Effector memory CD4-positive, alpha-beta T cell (primary cell): ENCODE data around the gene COL23A1.

Experiments used
- DNase-seq, 3 donors: peaks; one replicate each; pipeline ENCODE4 v3.0.0-alpha.2; 2020
- H3K27ac ChIP-seq: 2 replicates; pipeline ENCODE4 v1.7.0; 2013; ENCODE audit warnings: mild to moderate bottlenecking, low read length, moderate library complexity; ENCODE audit not compliant: insufficient read depth, poor library complexity, severe bottlenecking
- H3K27me3 ChIP-seq: replicated peaks from 2 replicates; pipeline ENCODE4 v1.7.0; 2013; ENCODE audit warnings: mild to moderate bottlenecking, low read length; ENCODE audit not compliant: insufficient read depth, control insufficient read depth, poor library complexity, severe bottlenecking
- H3K36me3 ChIP-seq: 2 replicates; pipeline ENCODE4 v1.7.0; 2013; ENCODE audit warnings: mild to moderate bottlenecking, low read length, moderate library complexity; ENCODE audit not compliant: control insufficient read depth, insufficient read depth
- H3K4me1 ChIP-seq: 2 replicates; pipeline ENCODE4 v1.7.0; 2013; ENCODE audit warnings: low read length, mild to moderate bottlenecking; ENCODE audit not compliant: control insufficient read depth, insufficient read depth, poor library complexity, severe bottlenecking
- H3K4me3 ChIP-seq: 2 replicates; pipeline ENCODE4 v1.7.0; 2013; ENCODE audit warnings: low read length, low read depth, mild to moderate bottlenecking; ENCODE audit not compliant: insufficient read depth, poor library complexity, severe bottlenecking
- H3K9me3 ChIP-seq: 2 replicates; pipeline ENCODE4 v1.7.0; 2013; ENCODE audit warnings: mild to moderate bottlenecking, low read length, moderate library complexity; ENCODE audit not compliant: control insufficient read depth

Gene COL23A1

DNA sequence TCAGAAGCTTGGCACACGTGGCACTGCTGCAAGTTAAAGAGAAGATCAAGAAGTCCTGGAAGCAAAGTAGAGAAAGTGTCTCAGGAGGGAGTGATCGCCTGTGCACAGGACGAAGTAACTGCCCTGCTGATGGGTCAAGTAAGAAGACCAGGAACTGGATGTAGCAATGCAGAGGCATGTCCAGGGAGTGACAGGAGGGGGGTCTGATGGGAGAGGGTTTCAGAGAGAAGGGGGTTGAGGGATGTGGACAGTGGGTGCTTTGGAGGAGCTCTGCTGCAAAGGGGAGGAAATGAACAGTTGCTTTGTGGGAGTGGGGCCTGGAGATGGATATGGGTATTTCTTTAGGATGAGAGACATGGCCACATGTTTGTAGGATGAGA, 297.4 kb downstream of the COL23A1 start:
- no peaks in the 10 kb centered on the region for H3K36me3 ChIP-seq
- no peak overlapping the region for H3K4me3 ChIP-seq
- H3K4me1 ChIP-seq, result no peaks in the 10 kb centered on the region
- no peak overlapping the region for H3K27ac ChIP-seq
- H3K27me3 ChIP-seq, result no peaks in the 10 kb centered on the region
- H3K9me3 ChIP-seq, result no peaks in the 10 kb centered on the region
- no peak for DNase-seq

DNA sequence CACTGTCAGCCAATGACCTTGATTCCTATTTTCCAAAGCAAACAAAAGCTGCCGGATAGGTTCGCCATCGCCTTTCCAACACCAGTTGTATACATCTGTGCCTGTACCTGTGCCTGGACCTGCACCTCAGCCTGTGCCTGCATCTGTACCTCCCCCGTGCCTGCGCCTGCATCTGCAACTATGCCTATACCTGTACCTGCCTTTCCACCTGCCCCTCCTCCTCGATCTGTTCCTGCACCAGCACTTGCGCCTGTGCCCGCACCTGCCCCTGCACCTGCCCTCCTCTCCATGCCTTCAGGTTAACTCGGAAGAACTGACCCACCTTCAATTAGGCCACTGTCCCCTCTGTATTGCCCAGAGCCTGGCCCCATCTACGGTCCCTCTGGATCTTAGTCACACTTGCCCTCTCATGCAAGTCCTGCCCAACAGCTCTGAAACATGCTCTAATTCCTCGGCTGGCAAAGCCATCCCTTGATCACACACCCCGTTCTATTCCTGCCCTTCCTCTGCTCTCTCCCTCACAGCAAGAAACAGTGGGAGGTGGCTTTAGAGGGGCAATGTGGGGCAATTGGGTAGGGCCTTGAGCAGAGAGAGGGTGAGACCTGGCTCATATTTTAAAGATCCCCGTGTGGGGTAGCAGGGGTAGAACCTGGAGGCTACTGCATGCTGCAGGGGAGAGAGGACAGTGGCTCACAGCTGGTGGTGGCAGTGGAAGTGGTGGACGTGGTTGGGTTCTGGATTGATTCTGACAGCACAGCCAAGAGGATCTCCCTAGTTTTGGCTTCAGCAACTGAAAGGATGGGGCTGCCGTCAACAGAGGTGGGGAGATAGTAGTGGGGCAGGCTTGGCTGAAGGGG, 298.0 kb downstream of the COL23A1 start:
- Histone ChIP-seq H3K9me3 (no peaks in the 10 kb centered on the region), H3K36me3 (no peaks in the 10 kb centered on the region), H3K4me1 (no peaks in the 10 kb centered on the region), H3K27me3 (no peaks in the 10 kb centered on the region), H3K27ac (no peak overlapping the region), H3K4me3 (no peak overlapping the region)
- no peak for DNase-seq

DNA sequence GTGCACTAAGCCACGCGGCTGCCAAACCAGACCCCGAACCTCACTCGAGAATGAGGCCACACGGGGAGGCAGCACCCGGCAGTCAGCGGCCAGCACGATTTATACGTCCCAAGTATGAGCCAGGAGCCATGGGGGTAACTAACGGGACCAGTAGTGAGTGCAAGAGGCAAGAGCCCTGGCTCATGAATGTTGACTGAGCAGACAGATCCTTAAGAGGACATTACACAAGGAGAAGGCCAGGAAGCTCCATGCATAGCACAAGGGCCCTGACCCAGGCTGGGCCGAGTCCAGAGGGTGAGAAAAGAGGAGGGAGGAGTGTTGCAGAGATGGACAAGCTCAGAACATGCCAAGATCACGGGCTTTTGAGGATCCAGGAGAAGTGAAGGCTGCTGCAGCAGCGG, 299.0 kb downstream of the COL23A1 start:
- H3K4me1 ChIP-seq, result no peaks in the 10 kb centered on the region
- H3K4me3 ChIP-seq, result no peak overlapping the region

DNA sequence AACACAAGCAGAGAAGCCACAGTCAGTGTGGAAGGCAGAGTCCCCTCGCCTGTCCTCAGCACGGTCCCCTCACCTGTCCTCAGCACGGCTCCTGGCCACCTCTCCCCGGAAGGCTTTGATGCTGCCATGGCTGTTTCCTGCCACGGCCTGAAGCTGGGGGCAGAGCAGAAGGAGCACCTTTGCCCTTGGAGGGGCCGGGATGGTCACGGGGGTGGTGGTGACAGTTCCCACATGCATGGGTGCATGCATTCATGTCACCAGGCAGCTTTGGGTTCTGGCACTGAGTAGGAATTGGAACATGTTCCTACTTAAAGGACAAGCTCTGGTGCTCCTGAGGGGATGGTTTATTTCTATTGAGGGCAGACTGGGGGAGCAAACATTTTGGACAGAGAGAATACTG, 299.8 kb downstream of the COL23A1 start:
- DNase-seq, result no peak
- no peaks in the 10 kb centered on the region for H3K36me3 ChIP-seq
- H3K4me3 ChIP-seq, result no peak overlapping the region
- no peaks in the 10 kb centered on the region for H3K4me1 ChIP-seq
- no peaks in the 10 kb centered on the region for H3K27me3 ChIP-seq
- no peak overlapping the region for H3K27ac ChIP-seq
- H3K9me3 ChIP-seq, result no peaks in the 10 kb centered on the region

More for the DNA sequence above, 299.0 kb downstream of the COL23A1 start:
- Histone ChIP-seq H3K9me3 (no peaks in the 10 kb centered on the region), H3K36me3 (no peaks in the 10 kb centered on the region), H3K27ac (no peak overlapping the region), H3K27me3 (no peaks in the 10 kb centered on the region)
- DNase-seq, result no peak

DNA sequence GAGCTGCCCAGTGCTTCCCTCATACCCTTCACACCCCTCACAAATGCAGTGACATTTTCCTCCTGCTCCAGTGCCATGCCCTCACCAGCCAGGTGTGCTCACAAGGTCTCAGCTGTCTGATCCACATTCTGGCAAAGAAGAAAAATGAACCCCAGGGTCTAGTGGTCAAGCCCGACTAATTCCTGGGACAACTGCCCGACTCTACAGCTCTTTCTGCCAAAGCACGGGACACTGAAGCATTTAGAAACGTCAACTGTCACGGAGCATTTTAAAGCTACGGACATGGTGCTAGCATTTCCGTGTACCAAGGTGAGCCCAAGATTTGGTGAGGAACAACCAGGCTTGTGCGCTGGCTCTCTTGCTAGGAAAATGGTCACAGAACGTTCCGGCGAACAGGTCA, 300.8 kb downstream of the COL23A1 start:
- Histone ChIP-seq H3K9me3 (no peaks in the 10 kb centered on the region), H3K4me3 (no peak overlapping the region), H3K27me3 (no peaks in the 10 kb centered on the region), H3K36me3 (no peaks in the 10 kb centered on the region), H3K27ac (no peak overlapping the region), H3K4me1 (no peaks in the 10 kb centered on the region)
- DNase-seq, result no peak

DNA sequence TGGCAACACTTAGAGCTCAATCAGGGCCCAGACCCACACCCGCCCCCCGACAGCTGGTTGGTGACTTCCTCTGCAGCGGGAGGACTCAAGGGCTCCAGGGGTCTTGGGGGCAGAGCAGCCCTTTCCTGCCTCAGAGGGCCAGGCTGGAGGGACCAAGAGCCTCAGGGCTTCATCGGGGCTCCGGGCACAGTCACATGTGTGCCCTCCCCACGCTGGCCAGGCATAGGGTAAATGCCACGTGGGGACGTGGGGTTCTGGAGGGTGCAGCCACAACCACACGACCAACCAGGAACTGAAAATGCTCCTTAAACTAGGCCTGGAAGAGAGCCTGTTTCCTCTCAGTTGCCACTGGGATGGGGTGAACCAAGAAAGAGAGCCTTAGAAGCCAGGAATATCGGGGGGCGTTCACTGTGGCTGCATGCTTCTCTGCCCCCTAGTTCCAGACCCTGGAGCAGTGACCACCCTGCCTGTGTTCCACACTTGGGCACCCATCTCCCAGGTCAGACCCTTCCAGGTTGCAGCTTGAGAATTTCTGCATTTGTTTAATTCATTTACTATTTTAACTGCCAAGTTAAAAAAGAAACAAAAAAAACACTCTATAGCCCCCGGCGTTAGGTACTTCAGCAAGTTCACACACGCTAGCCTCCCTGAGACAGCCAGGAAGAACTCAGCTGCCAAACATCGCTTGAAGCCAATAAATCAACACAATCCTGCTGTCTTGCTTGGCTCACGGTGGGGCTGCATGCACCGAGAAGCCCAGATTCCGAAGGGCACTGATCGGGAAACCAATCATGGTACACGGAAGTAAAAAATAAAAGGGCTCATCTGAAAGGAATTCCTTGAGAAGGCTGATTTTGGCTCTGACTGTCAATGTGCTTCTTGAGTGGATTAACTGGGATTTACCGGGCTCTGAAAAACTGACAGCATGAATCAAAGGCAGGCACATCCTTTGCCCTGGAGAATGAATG, 301.5 kb downstream of the COL23A1 start:
- H3K9me3 ChIP-seq, result peaks cover 4% of the 10 kb centered on the region
- H3K36me3 ChIP-seq, result no peaks in the 10 kb centered on the region
- H3K4me3 ChIP-seq, result no peak overlapping the region
- no peak overlapping the region for H3K27ac ChIP-seq
- DNase-seq, result no peak
- no peaks in the 10 kb centered on the region for H3K27me3 ChIP-seq
- H3K4me1 ChIP-seq, result no peaks in the 10 kb centered on the region

DNA sequence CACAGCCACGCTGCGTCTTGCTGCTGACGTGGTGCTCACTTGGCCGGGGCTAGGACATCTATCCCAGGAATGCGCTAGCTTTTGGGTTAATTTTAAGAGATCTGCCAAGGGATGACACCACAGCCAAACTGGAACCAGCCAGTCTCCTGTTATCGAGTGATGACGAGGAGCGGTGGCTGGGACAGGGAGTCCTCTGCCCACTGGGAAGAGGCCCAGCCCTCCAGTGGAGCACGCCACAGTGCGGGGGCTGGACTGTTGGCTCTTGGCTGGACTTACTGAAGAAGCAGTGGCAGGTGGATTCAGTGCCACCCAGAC, 302.4 kb downstream of the COL23A1 start:
- no peak overlapping the region for H3K4me3 ChIP-seq
- H3K27ac ChIP-seq, result no peak overlapping the region
- no peaks in the 10 kb centered on the region for H3K27me3 ChIP-seq
- no peaks in the 10 kb centered on the region for H3K36me3 ChIP-seq
- no peaks in the 10 kb centered on the region for H3K4me1 ChIP-seq
- no peak for DNase-seq
- peaks cover 4% of the 10 kb centered on the region for H3K9me3 ChIP-seq

DNA sequence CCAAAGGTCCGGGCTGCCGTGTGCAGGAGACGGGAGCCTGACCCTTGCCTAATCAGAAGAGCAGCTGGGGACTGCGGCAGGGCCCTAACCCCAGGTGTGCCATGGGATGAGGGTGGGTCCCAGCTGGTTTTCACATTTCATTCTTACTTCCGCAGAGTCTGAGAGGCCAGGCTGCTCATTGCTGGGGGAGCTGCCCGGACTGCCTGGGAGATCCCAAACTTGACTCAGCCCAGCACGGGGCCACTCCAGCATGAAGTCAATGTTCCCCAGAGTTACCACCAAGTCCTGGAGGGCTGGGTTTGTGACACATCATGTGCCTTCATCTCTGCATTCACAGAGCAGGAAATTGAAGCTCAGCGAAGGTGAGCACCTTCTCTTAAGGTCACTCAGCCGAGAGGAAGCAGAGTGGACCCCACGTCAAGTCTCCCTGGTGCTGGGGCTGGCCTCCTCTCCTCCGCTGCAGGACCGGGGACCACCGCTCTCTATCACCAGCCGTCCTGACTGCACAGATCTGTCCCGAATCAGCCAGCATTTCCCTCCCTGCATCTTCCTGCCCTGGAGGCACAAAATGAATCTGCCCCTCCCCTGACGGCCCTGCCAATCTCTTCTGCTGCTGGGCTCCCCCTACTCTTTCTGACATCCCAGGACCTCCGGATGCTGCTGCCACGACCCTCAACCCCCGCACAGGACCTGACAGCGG, 303.0 kb downstream of the COL23A1 start:
- Histone ChIP-seq H3K9me3 (peaks cover 4% of the 10 kb centered on the region), H3K36me3 (no peaks in the 10 kb centered on the region), H3K27ac (no peak overlapping the region), H3K27me3 (no peaks in the 10 kb centered on the region), H3K4me1 (no peaks in the 10 kb centered on the region), H3K4me3 (no peak overlapping the region)
- DNase-seq, result no peak

DNA sequence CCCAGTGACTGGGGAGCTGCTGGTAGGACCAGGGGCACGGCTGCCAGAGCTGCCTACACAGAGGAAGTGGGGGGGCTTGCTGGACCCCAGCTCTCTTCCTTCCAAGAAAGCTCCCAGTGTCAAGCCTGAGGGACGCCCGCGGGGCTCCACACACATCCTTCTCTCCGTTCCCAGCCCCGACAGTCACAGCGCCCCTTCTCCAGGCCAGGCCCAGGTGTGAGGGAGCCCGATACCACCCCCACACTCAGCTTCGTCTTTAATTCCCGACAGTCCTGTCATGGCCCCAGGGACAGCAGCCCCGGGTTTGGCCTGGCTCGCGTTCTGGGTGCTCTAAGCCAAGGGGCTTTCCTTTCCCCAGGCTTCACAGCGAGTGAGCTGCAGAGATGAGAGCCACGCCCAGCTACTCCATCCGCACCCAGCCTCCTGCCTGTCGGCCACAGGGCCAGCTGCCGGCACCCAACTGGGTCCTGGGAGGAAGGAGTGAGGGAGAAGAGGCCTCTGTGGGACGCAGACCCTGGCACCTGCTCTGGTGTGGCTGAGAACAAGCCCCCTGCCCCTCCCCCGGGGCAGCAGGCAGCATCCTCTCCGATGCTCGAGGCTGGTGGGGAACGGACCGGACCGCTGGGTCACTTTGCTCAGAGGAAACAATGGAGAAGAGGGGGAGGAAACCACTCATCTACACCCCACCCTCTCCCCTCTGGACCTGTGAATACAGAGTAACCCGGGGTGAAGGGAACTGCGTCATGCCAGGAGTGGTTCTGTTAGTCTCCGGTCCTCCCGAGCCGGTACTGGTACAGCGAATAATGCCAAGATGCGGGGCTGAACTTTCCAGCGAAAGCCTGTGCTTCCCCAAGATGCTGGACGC, 303.7 kb downstream of the COL23A1 start:
- Histone ChIP-seq H3K27ac (no peak overlapping the region), H3K27me3 (no peaks in the 10 kb centered on the region), H3K36me3 (no peaks in the 10 kb centered on the region), H3K9me3 (peaks cover 4% of the 10 kb centered on the region), H3K4me3 (no peak overlapping the region), H3K4me1 (no peaks in the 10 kb centered on the region)
- no peak for DNase-seq
